ENCODE measurements around the gene CCDC85A.

CCDC85A gene

GRCh38 chr2:56314371-56314770, 130.6 kb downstream of the CCDC85A start:
- no peak for DNase-seq

- DNase-seq, result no peak
Observed at GRCh38 chr2:56314796-56315195, 131.0 kb downstream of the CCDC85A start.

GRCh38 chr2:56315376-56315775, 131.6 kb downstream of the CCDC85A start:
- no peak for DNase-seq

- no peak for DNase-seq
Observed at GRCh38 chr2:56316011-56316410, 132.2 kb downstream of the CCDC85A start.

GRCh38 chr2:56318147-56318546, 134.4 kb downstream of the CCDC85A start:
- DNase-seq, result no peak

- no peak for DNase-seq
Observed at GRCh38 chr2:56325661-56326345, 142.0 kb downstream of the CCDC85A start.

- no peak for DNase-seq
Observed at GRCh38 chr2:56326346-56326741, 142.6 kb downstream of the CCDC85A start.

GRCh38 chr2:56331810-56332209, 148.0 kb downstream of the CCDC85A start:
- DNase-seq, result no peak

GRCh38 chr2:56333812-56334485, 150.2 kb downstream of the CCDC85A start:
- no peak for DNase-seq

- no peak for DNase-seq
Observed at GRCh38 chr2:56334622-56335021, 150.8 kb downstream of the CCDC85A start.

- DNase-seq, result no peak
Observed at GRCh38 chr2:56335101-56335500, 151.3 kb downstream of the CCDC85A start.

GRCh38 chr2:56337342-56337741, 153.6 kb downstream of the CCDC85A start:
- DNase-seq, result no peak

- no peak for DNase-seq
Observed at GRCh38 chr2:56338232-56338631, 154.4 kb downstream of the CCDC85A start.

- no peak for DNase-seq
Observed at GRCh38 chr2:56344771-56345170, 161.0 kb downstream of the CCDC85A start.

GRCh38 chr2:56347881-56348280, 164.1 kb downstream of the CCDC85A start:
- DNase-seq, result no peak

GRCh38 chr2:56348392-56349210, 164.8 kb downstream of the CCDC85A start:
- DNase-seq, result no peak

GRCh38 chr2:56357655-56358295, 174.0 kb downstream of the CCDC85A start:
- no peak for DNase-seq

- DNase-seq, result no peak
Observed at GRCh38 chr2:56361844-56362243, 178.1 kb downstream of the CCDC85A start.

- no peak for DNase-seq
Observed at GRCh38 chr2:56364902-56365301, 181.1 kb downstream of the CCDC85A start.

GRCh38 chr2:56369316-56369715, 185.5 kb downstream of the CCDC85A start:
- DNase-seq, result no peak

GRCh38 chr2:56372071-56372656, 188.4 kb downstream of the CCDC85A start:
- DNase-seq, result no peak

GRCh38 chr2:56375251-56375650, 191.5 kb downstream of the CCDC85A start:
- DNase-seq, result no peak

All from suppressor macrophage treated with lipopolysaccharide for 4 hours (primary cell).